Effector memory CD4-positive, alpha-beta T cell (primary cell): ENCODE measurements around the gene KIFAP3.
A peak's percentile ranks its signal among the peaks of the same experiment; 100 is the strongest.

ENCODE experiments used
- DNase-seq, 3 donors: peaks; one replicate each; pipeline ENCODE4 v3.0.0-alpha.2; 2020
- H3K27ac ChIP-seq: 2 replicates; pipeline ENCODE4 v1.7.0; 2013; ENCODE audit warnings: mild to moderate bottlenecking, low read length, moderate library complexity; ENCODE audit not compliant: insufficient read depth, poor library complexity, severe bottlenecking
- H3K27me3 ChIP-seq: replicated peaks from 2 replicates; pipeline ENCODE4 v1.7.0; 2013; ENCODE audit warnings: mild to moderate bottlenecking, low read length; ENCODE audit not compliant: insufficient read depth, control insufficient read depth, poor library complexity, severe bottlenecking
- H3K36me3 ChIP-seq: 2 replicates; pipeline ENCODE4 v1.7.0; 2013; ENCODE audit warnings: mild to moderate bottlenecking, low read length, moderate library complexity; ENCODE audit not compliant: control insufficient read depth, insufficient read depth
- H3K4me1 ChIP-seq: 2 replicates; pipeline ENCODE4 v1.7.0; 2013; ENCODE audit warnings: low read length, mild to moderate bottlenecking; ENCODE audit not compliant: control insufficient read depth, insufficient read depth, poor library complexity, severe bottlenecking
- H3K4me3 ChIP-seq: 2 replicates; pipeline ENCODE4 v1.7.0; 2013; ENCODE audit warnings: low read length, low read depth, mild to moderate bottlenecking; ENCODE audit not compliant: insufficient read depth, poor library complexity, severe bottlenecking
- H3K9me3 ChIP-seq: 2 replicates; pipeline ENCODE4 v1.7.0; 2013; ENCODE audit warnings: mild to moderate bottlenecking, low read length, moderate library complexity; ENCODE audit not compliant: control insufficient read depth

Gene KIFAP3

DNA sequence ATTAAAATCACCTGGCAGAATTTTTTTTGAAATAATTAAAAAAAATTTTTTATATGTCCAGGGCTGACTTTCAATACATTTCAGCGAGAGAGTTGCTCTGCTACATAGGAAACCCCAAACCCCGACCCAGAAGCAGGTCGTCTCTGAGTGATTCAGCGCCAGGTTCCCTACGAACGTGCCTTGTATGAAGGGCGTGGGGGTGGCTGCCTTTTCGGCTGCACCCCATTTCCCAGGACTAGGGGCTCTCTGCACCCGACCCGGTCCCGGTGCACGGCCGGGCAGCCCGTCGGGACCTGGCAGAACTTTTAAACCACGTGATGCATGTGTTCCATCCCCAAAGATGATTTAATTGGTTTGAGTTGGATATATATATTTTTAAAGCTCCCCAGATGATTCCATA is 165.0 kb downstream of the KIFAP3 start:
- DNase-seq = no peak

DNA sequence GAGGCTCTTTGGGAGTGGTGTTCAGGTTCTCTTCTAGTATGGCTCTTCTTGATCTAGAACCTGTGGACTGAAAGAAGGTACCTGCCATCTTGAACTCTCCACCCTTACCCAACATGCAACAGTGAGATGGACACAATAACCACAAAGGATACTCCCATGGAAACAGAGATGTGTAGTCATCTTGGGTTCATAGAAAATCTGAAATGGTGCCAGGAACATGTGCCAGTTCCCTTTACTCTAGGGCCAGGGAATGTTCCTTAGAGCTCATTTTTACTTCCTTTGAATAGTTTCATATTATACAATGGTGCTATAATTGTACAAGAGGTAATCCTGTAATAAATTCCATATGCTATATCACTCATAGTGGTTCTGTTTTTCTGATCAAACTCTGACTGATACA is 167.6 kb downstream of the KIFAP3 start:
- no peaks in the 10 kb centered on the region for H3K36me3 ChIP-seq
- H3K9me3 ChIP-seq = no peaks in the 10 kb centered on the region
- no peak overlapping the region for H3K4me3 ChIP-seq
- H3K27ac ChIP-seq = no peak overlapping the region
- no peaks in the 10 kb centered on the region for H3K4me1 ChIP-seq
- no peak for DNase-seq
- H3K27me3 ChIP-seq = no peaks in the 10 kb centered on the region

More for the DNA sequence above, 165.0 kb downstream of the KIFAP3 start:
- Histone ChIP-seq H3K27ac (peak overlapping the region; percentile 55), H3K27me3 (no peaks in the 10 kb centered on the region), H3K4me3 (no peak overlapping the region), H3K9me3 (no peaks in the 10 kb centered on the region), H3K36me3 (no peaks in the 10 kb centered on the region), H3K4me1 (no peaks in the 10 kb centered on the region)

DNA sequence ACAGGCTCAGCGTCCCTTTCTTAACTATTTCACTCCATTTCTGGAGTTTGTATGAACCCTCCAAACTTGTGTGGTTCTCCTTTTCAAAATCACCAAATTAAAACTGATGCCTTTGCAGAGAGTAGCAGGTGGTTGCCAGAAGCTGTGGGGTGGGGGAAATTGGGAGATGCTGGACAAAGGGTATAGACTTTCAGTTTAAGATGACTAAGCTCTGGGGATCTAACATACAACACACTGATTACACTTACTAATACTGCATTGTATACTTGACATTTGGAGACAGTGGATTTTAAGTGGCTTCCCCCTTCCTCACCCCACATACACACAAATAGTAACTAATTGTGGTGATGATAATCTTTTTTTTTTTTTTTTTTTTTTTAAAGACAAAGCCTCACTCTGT is 169.7 kb downstream of the KIFAP3 start:
- no peak for DNase-seq
- no peak overlapping the region for H3K4me3 ChIP-seq
- no peaks in the 10 kb centered on the region for H3K36me3 ChIP-seq

DNA sequence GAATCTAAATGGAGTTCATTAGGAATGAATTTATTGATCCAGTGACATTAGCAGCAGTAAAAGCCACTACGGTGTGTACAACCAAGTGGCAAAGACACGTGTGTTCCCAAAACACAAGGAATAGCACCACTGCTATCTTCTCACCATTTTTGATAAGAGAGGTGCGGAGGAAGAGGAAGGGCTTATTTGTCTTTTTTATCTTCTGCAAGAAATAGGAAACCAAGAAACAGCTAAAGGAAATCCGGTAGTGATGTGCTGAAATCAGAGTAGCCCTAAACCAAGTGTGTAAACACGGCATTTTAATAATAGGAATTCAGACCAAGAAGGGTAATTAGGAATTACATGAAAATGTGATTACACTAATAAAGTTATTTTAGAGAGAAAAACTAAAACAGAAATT is 171.7 kb downstream of the KIFAP3 start:
- no peaks in the 10 kb centered on the region for H3K27me3 ChIP-seq
- no peak for DNase-seq
- no peaks in the 10 kb centered on the region for H3K36me3 ChIP-seq
- H3K9me3 ChIP-seq = no peaks in the 10 kb centered on the region
- peak overlapping the region; percentile 16 for H3K27ac ChIP-seq
- H3K4me1 ChIP-seq = no peaks in the 10 kb centered on the region
- H3K4me3 ChIP-seq = no peak overlapping the region

More for the DNA sequence above, 169.7 kb downstream of the KIFAP3 start:
- Histone ChIP-seq H3K27ac (no peak overlapping the region), H3K4me1 (no peaks in the 10 kb centered on the region), H3K27me3 (no peaks in the 10 kb centered on the region), H3K9me3 (no peaks in the 10 kb centered on the region)

DNA sequence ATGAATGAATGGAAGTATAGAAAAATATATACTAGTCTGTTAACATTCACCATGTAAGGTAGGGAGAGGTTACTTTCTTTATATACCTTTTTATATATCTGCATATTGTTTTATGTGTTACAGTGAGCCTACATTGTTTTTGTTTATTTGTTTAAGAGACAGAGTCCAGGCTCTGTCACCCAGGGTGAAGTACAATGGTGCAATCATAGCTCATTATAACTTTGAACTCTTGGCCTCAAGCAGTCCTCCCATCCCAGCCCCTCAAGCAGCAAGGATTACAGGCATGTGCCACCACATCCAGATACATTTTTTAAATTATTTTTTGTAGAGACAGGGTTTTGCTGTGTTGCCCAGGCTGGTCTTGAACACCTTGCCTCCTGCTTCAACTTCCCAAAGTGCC is 173.4 kb downstream of the KIFAP3 start:
- Histone ChIP-seq H3K4me3 (no peak overlapping the region), H3K36me3 (no peaks in the 10 kb centered on the region), H3K9me3 (no peaks in the 10 kb centered on the region), H3K27ac (no peak overlapping the region), H3K27me3 (no peaks in the 10 kb centered on the region), H3K4me1 (no peaks in the 10 kb centered on the region)
- no peak for DNase-seq

DNA sequence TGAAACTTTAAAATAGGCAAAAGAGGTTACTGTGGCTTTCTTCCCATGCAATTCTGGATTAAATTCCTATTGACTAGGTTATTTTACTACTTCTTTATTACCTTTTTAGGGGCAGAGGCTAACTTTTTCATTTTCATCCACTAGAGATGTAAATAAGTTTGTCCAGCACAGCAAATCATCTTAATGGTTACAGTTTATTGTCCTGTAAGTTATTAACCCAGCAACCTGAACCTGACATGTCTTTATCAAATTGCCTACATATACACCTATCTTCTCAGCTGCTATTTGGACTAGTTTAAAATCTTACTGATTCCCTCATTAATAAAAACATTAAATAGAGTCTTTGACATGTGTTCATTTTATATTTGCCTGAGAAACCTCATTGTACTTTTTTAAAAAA is 173.9 kb downstream of the KIFAP3 start:
- no peaks in the 10 kb centered on the region for H3K36me3 ChIP-seq
- H3K27me3 ChIP-seq = no peaks in the 10 kb centered on the region
- DNase-seq = no peak
- no peaks in the 10 kb centered on the region for H3K9me3 ChIP-seq
- H3K27ac ChIP-seq = no peak overlapping the region
- H3K4me3 ChIP-seq = no peak overlapping the region
- no peaks in the 10 kb centered on the region for H3K4me1 ChIP-seq

DNA sequence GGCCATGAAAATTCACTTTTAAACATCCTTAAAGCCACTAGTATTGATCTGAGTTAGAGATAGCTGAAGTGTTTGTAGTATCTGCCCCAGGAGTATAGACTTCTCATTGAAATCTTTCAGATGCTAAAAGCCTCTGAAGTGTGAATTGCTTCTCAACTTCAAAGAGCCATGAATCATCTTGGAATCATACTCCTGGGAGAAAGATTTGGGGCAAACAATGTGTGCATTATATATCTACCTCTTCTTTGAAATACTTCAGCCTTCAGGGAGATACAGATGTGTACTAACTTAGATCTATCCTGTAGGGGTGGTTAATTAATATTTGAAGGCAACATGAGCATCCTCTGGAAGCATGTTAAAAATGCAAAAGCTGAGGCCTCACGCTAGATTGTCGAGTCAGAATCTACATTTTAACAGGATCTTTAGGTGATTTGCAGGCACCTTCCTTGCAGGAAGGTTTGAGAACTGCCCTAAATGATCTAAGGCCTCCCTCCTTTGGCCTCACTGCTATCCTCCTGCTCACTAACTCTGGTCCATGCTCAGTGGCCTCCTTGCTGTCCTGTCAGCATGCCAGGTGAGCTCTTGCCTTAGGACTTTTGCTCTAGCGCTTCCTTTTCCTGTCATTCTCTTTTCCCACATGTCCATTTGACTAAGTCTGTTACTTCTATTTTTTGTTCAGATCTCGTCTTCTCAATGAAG is 174.8 kb downstream of the KIFAP3 start:
- H3K4me3 ChIP-seq = no peak overlapping the region
- no peaks in the 10 kb centered on the region for H3K27me3 ChIP-seq
- no peak overlapping the region for H3K27ac ChIP-seq
- no peaks in the 10 kb centered on the region for H3K9me3 ChIP-seq
- no peaks in the 10 kb centered on the region for H3K4me1 ChIP-seq
- H3K36me3 ChIP-seq = no peaks in the 10 kb centered on the region
- no peak for DNase-seq

- Histone ChIP-seq H3K4me1 (peaks cover 18% of the 10 kb centered on the region), H3K27ac (no peak overlapping the region), H3K9me3 (no peaks in the 10 kb centered on the region), H3K36me3 (no peaks in the 10 kb centered on the region), H3K4me3 (no peak overlapping the region), H3K27me3 (no peaks in the 10 kb centered on the region)
- no peak for DNase-seq
These were observed 178.5 kb downstream of the KIFAP3 start for GRCh38 chr1:169896013-169896412.

- H3K4me1 ChIP-seq = peaks cover 21% of the 10 kb centered on the region
- no peaks in the 10 kb centered on the region for H3K27me3 ChIP-seq
- peak overlapping the region; percentile 94 for H3K4me3 ChIP-seq
- no peaks in the 10 kb centered on the region for H3K36me3 ChIP-seq
- DNase-seq = no peak
- H3K27ac ChIP-seq = peak overlapping the region; percentile 96
- no peaks in the 10 kb centered on the region for H3K9me3 ChIP-seq
These were observed 179.9 kb downstream of the KIFAP3 start for GRCh38 chr1:169894424-169895145.

- peak within 1 kb of the TSS; percentile 96 for H3K27ac ChIP-seq
- H3K36me3 ChIP-seq = no peaks in the 10 kb centered on the region
- H3K4me1 ChIP-seq = peaks cover 21% of the 10 kb centered on the region
- H3K9me3 ChIP-seq = no peaks in the 10 kb centered on the region
- no peaks in the 10 kb centered on the region for H3K27me3 ChIP-seq
- H3K4me3 ChIP-seq = peak within 1 kb of the TSS; percentile 94
- DNase-seq = peak; percentile 81 to 90 (median 89)
These were observed 180.7 kb downstream of the KIFAP3 start, which contains the start of gene SCYL3 for GRCh38 chr1:169893645-169894423. Gene SCYL3 (minus strand): TSS chr1:169893896. CDS start chr1:169888840, 5,056 bp downstream.
